Myocyte (in vitro differentiated cells): Measurements from ENCODE around the gene CCDC86. TPM values are rescaled to one million over a fixed set of nuclear protein-coding genes. Genes with fewer than 3 reads are reported as not detected.
A peak's percentile ranks its signal among the peaks of the same experiment; 100 is the strongest.
"Not testable (repeated sequence)": the region's sequence is repeated elsewhere in the genome, so short reads cannot be mapped to it uniquely, and the experiment has no call there.

Source experiments
- DNase-seq: peaks from one replicate; pipeline ENCODE4 v3.0.0-alpha.2; 2012; ENCODE audit warnings: low read depth
- polyA plus RNA-seq: library from polyadenylated mRNA; unstranded; fragments of >200 nt; gene quantifications from one replicate; pipeline ENCODE4 v1.2.1, GENCODE V29; 2012; ENCODE audit warnings: missing spikeins
- total RNA-seq: library from RNA; depleted of rRNA; stranded (reverse); fragments of >200 nt; gene quantifications from 2 replicates; pipeline ENCODE4 v1.2.3, GENCODE V29; 2014

Gene CCDC86
- total RNA-seq, result 19.2 and 24.1 TPM in 2 replicates
- 25.9 TPM for polyA plus RNA-seq

GRCh38 chr11:60841797-60842667 is at the start of gene CCDC86:
Gene CCDC86 (plus strand): TSS chr11:60842113. CDS start chr11:60842125, 12 bp downstream.
- DNase-seq, result peak; percentile 96

GRCh38 chr11:60792521-60792920 is 49.4 kb upstream of the CCDC86 start:
- DNase-seq, result no peak

GRCh38 chr11:60795291-60795690 is 46.6 kb upstream of the CCDC86 start:
- no peak for DNase-seq

GRCh38 chr11:60797846-60798630 is 43.9 kb upstream of the CCDC86 start:
- no peak for DNase-seq

- DNase-seq, result no peak
These were observed 43.3 kb upstream of the CCDC86 start for GRCh38 chr11:60798631-60799030.

GRCh38 chr11:60801194-60801593 is 40.7 kb upstream of the CCDC86 start:
- DNase-seq, result no peak

GRCh38 chr11:60803273-60803936 is 38.5 kb upstream of the CCDC86 start:
- no peak for DNase-seq

GRCh38 chr11:60809249-60809648 is 32.7 kb upstream of the CCDC86 start:
- no peak for DNase-seq

GRCh38 chr11:60809691-60810090 is 32.2 kb upstream of the CCDC86 start:
- DNase-seq, result no peak

- DNase-seq, result no peak
These were observed 31.8 kb upstream of the CCDC86 start for GRCh38 chr11:60810151-60810550.

- no peak for DNase-seq
These were observed 31.3 kb upstream of the CCDC86 start for GRCh38 chr11:60810569-60810968.

- DNase-seq, result no peak
These were observed 28.6 kb upstream of the CCDC86 start for GRCh38 chr11:60813324-60813723.

- DNase-seq, result no peak
These were observed 27.8 kb upstream of the CCDC86 start for GRCh38 chr11:60814112-60814511.

GRCh38 chr11:60816590-60817157 is 25.2 kb upstream of the CCDC86 start:
- no peak for DNase-seq

GRCh38 chr11:60818057-60818456 is 23.9 kb upstream of the CCDC86 start:
- DNase-seq, result no peak

GRCh38 chr11:60821827-60822599 is 19.9 kb upstream of the CCDC86 start:
- DNase-seq, result no peak

GRCh38 chr11:60823745-60824306 is 18.1 kb upstream of the CCDC86 start:
- DNase-seq, result not testable (repeated sequence)

- no peak for DNase-seq
These were observed 16.8 kb upstream of the CCDC86 start for GRCh38 chr11:60825118-60825517.

- DNase-seq, result no peak
These were observed 16.1 kb upstream of the CCDC86 start for GRCh38 chr11:60825790-60826189.

GRCh38 chr11:60830478-60831142 is 11.3 kb upstream of the CCDC86 start:
- DNase-seq, result no peak
